Pancreas (tissue), 10 donors: ENCODE data around the gene COPS8. TPM values are rescaled to one million over a fixed set of nuclear protein-coding genes. Genes with fewer than 3 reads are reported as not detected.

Source experiments
- ATAC-seq, 4 donors: fragments of 200-7000 bp; cut with Tn5 transposase; one replicate each; pipeline versions ENCODE4 v1.8.0 to v1.9.1; 2020; ENCODE audit warnings: mild to moderate bottlenecking in 4 of 4, moderate library complexity in 4 of 4
- DNase-seq, 6 donors: peaks; one replicate each; pipeline ENCODE4 v3.0.0-alpha.2; 2020
- FAIRE-seq: peaks from 2 replicates; lab custom pipeline; 2012; peaks lifted over from hg19 to GRCh38; lab: Jason Lieb, UNC
- H3K27ac ChIP-seq, 4 donors: fragments of 200-600 bp; sonication (generic); 1 replicate in 3 of 4; 2 replicates in 1 of 4; pipeline versions ENCODE4 v1.5.0 to v1.8.0; 2020
- H3K27me3 ChIP-seq, 4 donors: fragments of 200-600 bp; one replicate each; pipeline ENCODE4 v1.8.0; 2021
- H3K36me3 ChIP-seq, 3 donors: fragments of 200-600 bp; sonication (generic) in 1 of 3; one replicate each; pipeline versions ENCODE4 v1.5.0 to v1.8.0; 2020 to 2021
- H3K4me1 ChIP-seq, 3 donors: fragments of 200-600 bp; one replicate each; pipeline ENCODE4 v1.8.0; 2021
- H3K4me3 ChIP-seq, 4 donors: fragments of 200-600 bp; sonication (generic) in 2 of 4; one replicate each; pipeline versions ENCODE4 v1.5.0 to v1.8.0; 2020 to 2021
- H3K9me3 ChIP-seq, 4 donors: fragments of 200-600 bp; one replicate each; pipeline ENCODE4 v1.8.0; 2021
- CTCF ChIP-seq, 4 donors: fragments of 200-600 bp; sonication (generic) in 3 of 4; IDR thresholded peaks; one replicate each; pipeline versions ENCODE4 v1.5.0 to v1.8.0; 2021; ENCODE audit warnings: antibody characterized with exemption in 4 of 4
- WGBS, 2 donors: extraction: QIAGEN DNeasy Blood & Tissue Kit; methylation state at CpG; one replicate each; pipeline ENCODE4 v1.1.7; 2013; 5-methylcytosine and 5-hydroxymethylcytosine counted together
- intact Hi-C, 3 donors: fragments of 100-400 bp; cut with DNase I; formaldehyde crosslinking; loops; one replicate each; pipeline versions ENCODE4 v1.11.1 to v1.14.2; 2022
- polyA plus RNA-seq, 2 donors: library from polyadenylated mRNA; stranded (reverse); fragments of 200-250 nt; gene quantifications; one replicate each; pipeline ENCODE4 v1.2.3, GENCODE V29; 2013
- total RNA-seq, 6 donors: library from RNA; stranded (reverse); fragmentation: NEBNext Ultra II Directional in 4 of 6; extraction: Animal tissue kit (Norgen Biotek cat#: 25700) in 4 of 6; gene quantifications; one replicate each; pipeline versions ENCODE4 v1.2.1 to v1.2.4, GENCODE V29; 2021 to 2023
- donor health status: healthy with polysubstance abuse.
- donor health status: DM: no; HTN: no; CAD: no; lungs with moderate emphysema.
- donor health status: DM: no; HTN: no; CAD: no.
- donor health status: control.
- donor health status: control.
- donor health status: Bipolar disorder and iron deficiency.
- donor health status: DM: yes; HTN: yes; CAD: no.
- donor health status: DM: no; HTN: no; CAD: no.
- donor health status: DM: no; HTN: no; CAD: no.
- donor health status: DM: yes; HTN: yes; CAD: no.

COPS8 gene
- total and polyA plus RNA-seq, 8 donors = 7.9 to 24.1 (median 12.8) TPM

GRCh38 chr2:237137626-237138323, 52.1 kb downstream of the COPS8 start:
- ATAC-seq (no peak), DNase-seq (no peak), FAIRE-seq (no peak)
- no peaks in the 10 kb centered on the region for H3K27me3 ChIP-seq
- no peak for TF ChIP-seq CTCF (IDR thresholded peaks at IDR 0.05)
- H3K4me3 ChIP-seq = no peak overlapping the region
- intact Hi-C loops = no loop called here
- H3K27ac ChIP-seq = no peak overlapping the region
- 87% methylated on average over 13 of the region's 13 CpGs for WGBS, 2 donors
- no peaks in the 10 kb centered on the region for H3K36me3 ChIP-seq
- H3K4me1 ChIP-seq = no peaks in the 10 kb centered on the region
- no peaks in the 10 kb centered on the region for H3K9me3 ChIP-seq

GRCh38 chr2:237139123-237139675, 53.5 kb downstream of the COPS8 start:
- H3K27me3 ChIP-seq = no peaks in the 10 kb centered on the region
- H3K9me3 ChIP-seq = no peaks in the 10 kb centered on the region
- H3K4me3 ChIP-seq = no peak overlapping the region
- no peaks in the 10 kb centered on the region for H3K36me3 ChIP-seq
- TF ChIP-seq CTCF (IDR thresholded peaks at IDR 0.05) = no peak
- H3K4me1 ChIP-seq = no peaks in the 10 kb centered on the region
- no peak for DNase-seq
- ATAC-seq = no peak
- H3K27ac ChIP-seq = no peak overlapping the region
- WGBS, 2 donors = 85 to 89% methylated on average over 14 of the region's 14 CpGs
- intact Hi-C loops = no loop called here
- FAIRE-seq = no peak

GRCh38 chr2:237140689-237141285, 55.1 kb downstream of the COPS8 start:
- H3K9me3 ChIP-seq = no peaks in the 10 kb centered on the region
- DNase-seq (no peak), FAIRE-seq (no peak), ATAC-seq (peak in 3 of 4 donors; percentile 22 to 69 (median 22))
- H3K27ac ChIP-seq = peak overlapping the region in 1 of 4 donors; percentile 9
- no peak for TF ChIP-seq CTCF (IDR thresholded peaks at IDR 0.05)
- intact Hi-C loops = no loop called here
- 87 to 93% methylated on average over 4 of the region's 4 CpGs for whole genome bisulfite sequencing, 2 donors
- H3K4me1 ChIP-seq = no peaks in the 10 kb centered on the region
- H3K4me3 ChIP-seq = no peak overlapping the region
- no peaks in the 10 kb centered on the region for H3K36me3 ChIP-seq
- H3K27me3 ChIP-seq = no peaks in the 10 kb centered on the region

- Histone ChIP-seq H3K4me1 (no peaks in the 10 kb centered on the region), H3K4me3 (no peak overlapping the region), H3K27ac (no peak overlapping the region), H3K27me3 (no peaks in the 10 kb centered on the region), H3K9me3 (no peaks in the 10 kb centered on the region), H3K36me3 (no peaks in the 10 kb centered on the region)
- TF ChIP-seq CTCF (IDR thresholded peaks at IDR 0.05) = no peak
- no peak for FAIRE-seq
- WGBS, 2 donors = 86 to 88% methylated on average over 4 of the region's 4 CpGs
- peak in 3 of 4 donors; percentile 36 to 65 (median 55) for ATAC-seq
- no peak for DNase-seq
- intact Hi-C loops = no loop called here
Observed at GRCh38 chr2:237141571-237142051, 55.9 kb downstream of the COPS8 start.
